SH-SY5Y (cell line): ENCODE measurements around the gene MGAT3.

ENCODE experiments used
- GATA2 ChIP-seq: IDR thresholded peaks from 2 replicates; pipeline ENCODE4 v1.6.1; 2011; ENCODE audit warnings: mild to moderate bottlenecking, low read depth, low read length
- GATA3 ChIP-seq: IDR thresholded peaks from 2 replicates; pipeline ENCODE4 v1.6.1; 2011; ENCODE audit warnings: low read depth, mild to moderate bottlenecking, low read length, moderate library complexity

The MGAT3 gene

GRCh38 chr22:39469681-39470450 is 13.1 kb downstream of the MGAT3 start:
- TF ChIP-seq GATA2 (no peak), GATA3 (no peak)

GRCh38 chr22:39470451-39471291 is 13.9 kb downstream of the MGAT3 start:
- TF ChIP-seq GATA2 (no peak), GATA3 (no peak)

- TF ChIP-seq GATA2 (no peak), GATA3 (no peak)
Observed at GRCh38 chr22:39471381-39472141, 14.7 kb downstream of the MGAT3 start.

- TF ChIP-seq GATA2 = no peak
Observed at GRCh38 chr22:39472570-39473556, 16.1 kb downstream of the MGAT3 start.

GRCh38 chr22:39473851-39474250 is 17.0 kb downstream of the MGAT3 start:
- no peak for TF ChIP-seq GATA2
- TF ChIP-seq GATA3 = no peak

GRCh38 chr22:39474351-39475111 is 17.7 kb downstream of the MGAT3 start:
- TF ChIP-seq GATA3 (no peak), GATA2 (no peak)

GRCh38 chr22:39475337-39475736 is 18.5 kb downstream of the MGAT3 start:
- TF ChIP-seq GATA2 (no peak), GATA3 (no peak)

GRCh38 chr22:39475902-39476301 is 19.1 kb downstream of the MGAT3 start:
- TF ChIP-seq GATA2 = no peak
- TF ChIP-seq GATA3 = no peak

GRCh38 chr22:39476664-39477063 is 19.9 kb downstream of the MGAT3 start:
- TF ChIP-seq GATA3 (no peak), GATA2 (no peak)

GRCh38 chr22:39477542-39477941 is 20.7 kb downstream of the MGAT3 start:
- TF ChIP-seq GATA3 = no peak
- TF ChIP-seq GATA2 = no peak

- TF ChIP-seq GATA2 = no peak
- no peak for TF ChIP-seq GATA3
Observed at GRCh38 chr22:39478441-39478850, 21.6 kb downstream of the MGAT3 start.

GRCh38 chr22:39479254-39479653 is 22.4 kb downstream of the MGAT3 start:
- TF ChIP-seq GATA3 (no peak), GATA2 (no peak)

GRCh38 chr22:39480557-39480956 is 23.7 kb downstream of the MGAT3 start:
- TF ChIP-seq GATA2 = no peak
- no peak for TF ChIP-seq GATA3

GRCh38 chr22:39481054-39481453 is 24.2 kb downstream of the MGAT3 start:
- no peak for TF ChIP-seq GATA2
- no peak for TF ChIP-seq GATA3

GRCh38 chr22:39481595-39481994 is 24.8 kb downstream of the MGAT3 start:
- TF ChIP-seq GATA2 (no peak), GATA3 (no peak)
